Choroid plexus epithelial cell (primary cell): ENCODE measurements around the gene TMEM263.

ENCODE experiments used
- DNase-seq: peaks from one replicate; pipeline ENCODE4 v3.0.0-alpha.2; 2010; ENCODE audit warnings: low read depth
- H3K4me3 ChIP-seq: 2 replicates; pipeline ENCODE4 v1.5.1; 2011; ENCODE audit warnings: low read depth, mild to moderate bottlenecking, control low read depth, low read length, moderate library complexity
- CTCF ChIP-seq: conservative IDR thresholded peaks from 2 replicates; pipeline ENCODE4 v1.5.1; 2011; ENCODE audit warnings: low read depth, mild to moderate bottlenecking, control low read depth, inconsistent platforms, low read length, moderate library complexity

Gene TMEM263

GRCh38 chr12:106955377-106956047 is at the start of gene TMEM263:
Gene TMEM263, plus strand, starts transcription at chr12:106955907. Its CDS starts 11,210 bp downstream, at chr12:106967117.
- peak; percentile 98 for DNase-seq
- no peak for TF ChIP-seq CTCF
- H3K4me3 ChIP-seq = peak within 1 kb of the TSS; percentile 97

- DNase-seq = no peak
- no peak overlapping the region for H3K4me3 ChIP-seq
- TF ChIP-seq CTCF = no peak
These were observed 49.0 kb upstream of the TMEM263 start for GRCh38 chr12:106906715-106907114.

- no peak overlapping the region for H3K4me3 ChIP-seq
- DNase-seq = no peak
- TF ChIP-seq CTCF = peak; percentile 6
These were observed 48.3 kb upstream of the TMEM263 start for GRCh38 chr12:106907411-106907810.

- no peak overlapping the region for H3K4me3 ChIP-seq
- no peak for DNase-seq
- TF ChIP-seq CTCF = no peak
These were observed 47.9 kb upstream of the TMEM263 start for GRCh38 chr12:106907846-106908245.

GRCh38 chr12:106908561-106908960 is 47.1 kb upstream of the TMEM263 start:
- no peak for TF ChIP-seq CTCF
- DNase-seq = no peak
- no peak overlapping the region for H3K4me3 ChIP-seq

- no peak for TF ChIP-seq CTCF
- no peak for DNase-seq
- H3K4me3 ChIP-seq = no peak overlapping the region
These were observed 45.5 kb upstream of the TMEM263 start for GRCh38 chr12:106910202-106910601.

- H3K4me3 ChIP-seq = no peak overlapping the region
- no peak for TF ChIP-seq CTCF
These were observed 44.1 kb upstream of the TMEM263 start for GRCh38 chr12:106911581-106911980.

More at GRCh38 chr12:106911581-106911980, 44.1 kb upstream of the TMEM263 start:
- no peak for DNase-seq
